Effector memory CD4-positive, alpha-beta T cell (primary cell): Measurements from ENCODE around the gene C14orf93.
A peak's percentile ranks its signal among the peaks of the same experiment; 100 is the strongest.
"Not testable (repeated sequence)": the region's sequence is repeated elsewhere in the genome, so short reads cannot be mapped to it uniquely, and the experiment has no call there.

Experiments used
- DNase-seq, 3 donors: peaks; one replicate each; pipeline ENCODE4 v3.0.0-alpha.2; 2020
- H3K27ac ChIP-seq: 2 replicates; pipeline ENCODE4 v1.7.0; 2013; ENCODE audit warnings: mild to moderate bottlenecking, low read length, moderate library complexity; ENCODE audit not compliant: insufficient read depth, poor library complexity, severe bottlenecking
- H3K27me3 ChIP-seq: replicated peaks from 2 replicates; pipeline ENCODE4 v1.7.0; 2013; ENCODE audit warnings: mild to moderate bottlenecking, low read length; ENCODE audit not compliant: insufficient read depth, control insufficient read depth, poor library complexity, severe bottlenecking
- H3K36me3 ChIP-seq: 2 replicates; pipeline ENCODE4 v1.7.0; 2013; ENCODE audit warnings: mild to moderate bottlenecking, low read length, moderate library complexity; ENCODE audit not compliant: control insufficient read depth, insufficient read depth
- H3K4me1 ChIP-seq: 2 replicates; pipeline ENCODE4 v1.7.0; 2013; ENCODE audit warnings: low read length, mild to moderate bottlenecking; ENCODE audit not compliant: control insufficient read depth, insufficient read depth, poor library complexity, severe bottlenecking
- H3K4me3 ChIP-seq: 2 replicates; pipeline ENCODE4 v1.7.0; 2013; ENCODE audit warnings: low read length, low read depth, mild to moderate bottlenecking; ENCODE audit not compliant: insufficient read depth, poor library complexity, severe bottlenecking
- H3K9me3 ChIP-seq: 2 replicates; pipeline ENCODE4 v1.7.0; 2013; ENCODE audit warnings: mild to moderate bottlenecking, low read length, moderate library complexity; ENCODE audit not compliant: control insufficient read depth

The C14orf93 gene

GRCh38 chr14:23018107-23018506, 8.2 kb upstream of the C14orf93 start:
- Histone ChIP-seq H3K4me1 (peaks cover 3% of the 10 kb centered on the region), H3K36me3 (no peaks in the 10 kb centered on the region), H3K27ac (no peak overlapping the region), H3K9me3 (no peaks in the 10 kb centered on the region), H3K27me3 (no peaks in the 10 kb centered on the region), H3K4me3 (no peak overlapping the region)
- no peak for DNase-seq

GRCh38 chr14:23017091-23017490, 7.1 kb upstream of the C14orf93 start:
- H3K4me3 ChIP-seq, result no peak overlapping the region
- no peak overlapping the region for H3K27ac ChIP-seq
- H3K27me3 ChIP-seq, result no peaks in the 10 kb centered on the region
- H3K36me3 ChIP-seq, result no peaks in the 10 kb centered on the region
- no peak for DNase-seq
- no peaks in the 10 kb centered on the region for H3K9me3 ChIP-seq
- H3K4me1 ChIP-seq, result no peaks in the 10 kb centered on the region

GRCh38 chr14:23015618-23016017, 5.7 kb upstream of the C14orf93 start:
- H3K27me3 ChIP-seq, result no peaks in the 10 kb centered on the region
- H3K9me3 ChIP-seq, result no peaks in the 10 kb centered on the region
- H3K36me3 ChIP-seq, result no peaks in the 10 kb centered on the region
- no peaks in the 10 kb centered on the region for H3K4me1 ChIP-seq
- no peak overlapping the region for H3K27ac ChIP-seq
- H3K4me3 ChIP-seq, result no peak overlapping the region
- DNase-seq, result no peak

GRCh38 chr14:23013749-23014054, 3.8 kb upstream of the C14orf93 start:
- H3K4me1 ChIP-seq, H3K9me3 ChIP-seq, H3K4me3 ChIP-seq, DNase-seq, H3K27ac ChIP-seq, H3K36me3 ChIP-seq, H3K27me3 ChIP-seq: not testable (repeated sequence)

GRCh38 chr14:23013054-23013748, 3.3 kb upstream of the C14orf93 start:
- Histone ChIP-seq H3K36me3 (no peaks in the 10 kb centered on the region), H3K9me3 (no peaks in the 10 kb centered on the region)
- DNase-seq, result no peak

GRCh38 chr14:23009483-23009938, 432 bp downstream of the C14orf93 start:
- Histone ChIP-seq H3K4me3 (peak overlapping the region; percentile 47), H3K27ac (peak overlapping the region; percentile 45), H3K27me3 (no peaks in the 10 kb centered on the region), H3K4me1 (peaks cover 12% of the 10 kb centered on the region), H3K9me3 (no peaks in the 10 kb centered on the region), H3K36me3 (no peaks in the 10 kb centered on the region)
- DNase-seq, result no peak

More at GRCh38 chr14:23013054-23013748, 3.3 kb upstream of the C14orf93 start:
- Histone ChIP-seq H3K4me1 (peaks cover 5% of the 10 kb centered on the region), H3K27ac (no peak overlapping the region), H3K27me3 (no peaks in the 10 kb centered on the region), H3K4me3 (no peak overlapping the region)

- peaks cover 12% of the 10 kb centered on the region for H3K4me1 ChIP-seq
- no peak overlapping the region for H3K4me3 ChIP-seq
- no peaks in the 10 kb centered on the region for H3K36me3 ChIP-seq
- DNase-seq, result no peak
- no peak overlapping the region for H3K27ac ChIP-seq
- H3K27me3 ChIP-seq, result no peaks in the 10 kb centered on the region
- no peaks in the 10 kb centered on the region for H3K9me3 ChIP-seq
Observed at GRCh38 chr14:23008831-23009230, 1.1 kb downstream of the C14orf93 start.

GRCh38 chr14:23006544-23007419, 3.2 kb downstream of the C14orf93 start:
- H3K27me3 ChIP-seq, result no peaks in the 10 kb centered on the region
- H3K36me3 ChIP-seq, result no peaks in the 10 kb centered on the region
- H3K4me1 ChIP-seq, result peaks cover 12% of the 10 kb centered on the region
- peak; percentile 92 to 97 (median 96) for DNase-seq
- H3K4me3 ChIP-seq, result peak overlapping the region; percentile 62
- H3K27ac ChIP-seq, result peak overlapping the region; percentile 70
- H3K9me3 ChIP-seq, result no peaks in the 10 kb centered on the region

GRCh38 chr14:23006188-23006534, 3.8 kb downstream of the C14orf93 start:
- no peaks in the 10 kb centered on the region for H3K9me3 ChIP-seq
- no peaks in the 10 kb centered on the region for H3K36me3 ChIP-seq
- no peaks in the 10 kb centered on the region for H3K27me3 ChIP-seq
- peaks cover 12% of the 10 kb centered on the region for H3K4me1 ChIP-seq
- peak overlapping the region; percentile 62 for H3K4me3 ChIP-seq
- no peak for DNase-seq
- H3K27ac ChIP-seq, result peak overlapping the region; percentile 70

- DNase-seq, result no peak
- Histone ChIP-seq H3K4me3 (no peak overlapping the region), H3K27me3 (no peaks in the 10 kb centered on the region), H3K27ac (no peak overlapping the region), H3K9me3 (no peaks in the 10 kb centered on the region), H3K36me3 (no peaks in the 10 kb centered on the region), H3K4me1 (peaks cover 12% of the 10 kb centered on the region)
Observed at GRCh38 chr14:23005451-23006187, 4.3 kb downstream of the C14orf93 start.
